Right cardiac atrium (tissue), 5 donors: ENCODE measurements around the gene MFF. TPM values are rescaled to one million over a fixed set of nuclear protein-coding genes. Genes with fewer than 3 reads are reported as not detected.
A peak's percentile ranks its signal among the peaks of the same experiment; 100 is the strongest.

Experiments
- ATAC-seq, 2 donors: fragments of 200-7000 bp; cut with Tn5 transposase; one replicate each; pipeline versions ENCODE4 v1.8.0 to v1.9.1; 2020; ENCODE audit warnings: moderate library complexity in 2 of 2, mild to moderate bottlenecking in 1 of 2
- DNase-seq, 3 donors: peaks; one replicate each; pipeline ENCODE4 v3.0.0-alpha.2; 2020
- H3K27ac ChIP-seq: one replicate; pipeline ENCODE4 v1.5.1; 2013; ENCODE audit warnings: mild to moderate bottlenecking, low read length, control low read depth, moderate library complexity
- H3K27me3 ChIP-seq: one replicate; pipeline ENCODE4 v1.6.1; 2013; ENCODE audit not compliant: control insufficient read depth, insufficient read depth
- H3K4me1 ChIP-seq: one replicate; pipeline ENCODE4 v1.6.1; 2013; ENCODE audit warnings: low read length; ENCODE audit not compliant: control insufficient read depth, insufficient read depth
- H3K4me3 ChIP-seq: one replicate; pipeline ENCODE4 v1.5.1; 2013; ENCODE audit warnings: low read length, control low read depth
- H3K9me3 ChIP-seq: one replicate; pipeline ENCODE4 v1.6.1; 2013; ENCODE audit warnings: low read length; ENCODE audit not compliant: control insufficient read depth
- WGBS: extraction: QIAGEN DNeasy Blood & Tissue Kit; methylation state at CpG from one replicate; pipeline ENCODE4 v1.1.7; 2013; 5-methylcytosine and 5-hydroxymethylcytosine counted together
- intact Hi-C, 4 donors: fragments of 100-400 bp; cut with DNase I; formaldehyde crosslinking; loops; one replicate each; pipeline versions ENCODE4 v1.11.0 to v1.14.0; 2022 to 2023
- polyA plus RNA-seq: library from polyadenylated mRNA; stranded (reverse); fragments of 200-250 nt; gene quantifications from one replicate; pipeline ENCODE4 v1.2.3, GENCODE V29; 2013
- total RNA-seq, 4 donors: library from RNA; stranded (reverse); fragmentation: NEBNext Ultra II Directional; extraction: Animal tissue kit (Norgen Biotek cat#: 25700); gene quantifications; one replicate each; pipeline ENCODE4 v1.2.1, GENCODE V29; 2021
- donor health status: healthy with polysubstance abuse.
- donor health status: DM: no; HTN: yes; CAD: no.
- donor health status: DM: no; HTN: no; CAD: no.
- donor health status: DM: no; HTN: yes; CAD: no; lungs with severe emphysema.
- donor health status: DM: yes; HTN: yes; CAD: no.

MFF gene
- total and polyA plus RNA-seq, 5 donors: 73.9 to 96.5 (median 83.5) TPM

GRCh38 chr2:227390468-227391256 lies 65.6 kb downstream of the MFF start:
- H3K9me3 ChIP-seq: no peaks in the 10 kb centered on the region
- H3K27ac ChIP-seq: no peak overlapping the region
- H3K27me3 ChIP-seq: no peaks in the 10 kb centered on the region
- no peak for ATAC-seq
- H3K4me3 ChIP-seq: no peak overlapping the region
- DNase-seq: no peak
- no peaks in the 10 kb centered on the region for H3K4me1 ChIP-seq
- 82% methylated on average over 17 of the region's 17 CpGs for WGBS
- intact Hi-C loops: no loop called here

DNA sequence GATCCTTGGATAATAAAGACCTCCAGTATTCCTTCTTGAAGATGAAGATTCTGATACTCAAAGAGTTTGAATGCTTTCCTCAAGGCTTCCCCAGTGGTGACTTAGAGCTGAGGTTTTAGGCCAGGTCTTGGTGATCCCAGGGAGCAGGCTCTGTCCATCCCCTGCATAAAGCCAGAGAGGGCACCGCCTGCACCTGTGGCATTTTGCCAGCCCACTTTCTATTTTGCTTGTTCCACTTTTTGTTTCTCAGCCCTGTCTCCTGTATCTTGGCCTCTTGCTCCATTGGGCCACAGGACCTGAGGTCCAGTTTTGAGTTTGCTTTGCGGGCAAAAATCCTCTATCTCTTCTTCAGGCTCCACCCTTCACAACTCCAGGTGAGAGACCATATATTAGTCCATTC lies 69.3 kb downstream of the MFF start:
- no peak overlapping the region for H3K27ac ChIP-seq
- H3K4me3 ChIP-seq: no peak overlapping the region
- DNase-seq: no peak
- intact Hi-C loops: no loop called here
- no peaks in the 10 kb centered on the region for H3K4me1 ChIP-seq
- 50% methylated on average over 2 of the region's 2 CpGs for WGBS
- H3K9me3 ChIP-seq: no peaks in the 10 kb centered on the region
- no peak for ATAC-seq
- H3K27me3 ChIP-seq: no peaks in the 10 kb centered on the region

DNA sequence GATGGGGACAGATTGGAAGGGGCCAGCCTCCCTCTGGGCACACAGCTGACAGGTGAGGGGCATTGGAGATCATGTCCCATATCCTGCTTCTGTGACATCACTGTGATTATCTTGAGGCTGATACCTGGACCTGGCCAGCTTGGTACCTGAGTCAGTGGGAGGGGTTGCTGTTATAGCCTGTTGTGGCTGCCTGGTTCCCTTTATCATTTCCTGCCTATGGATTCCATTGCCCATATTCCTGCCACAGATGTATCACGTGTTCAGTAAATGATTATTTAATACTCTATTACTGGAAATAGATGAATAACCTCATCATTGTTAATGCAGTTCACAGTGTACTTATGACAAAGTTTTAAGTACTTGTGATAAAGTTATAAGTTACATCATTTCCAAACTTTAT lies 70.5 kb downstream of the MFF start:
- intact Hi-C loops: no loop called here
- WGBS: 64% methylated on average over 1 of the region's 1 CpG

GRCh38 chr2:227397562-227397961 lies 72.5 kb downstream of the MFF start:
- DNase-seq: no peak
- no peaks in the 10 kb centered on the region for H3K9me3 ChIP-seq
- WGBS: 62% methylated on average over 4 of the region's 4 CpGs
- H3K27ac ChIP-seq: no peak overlapping the region
- intact Hi-C loops: no loop called here
- H3K27me3 ChIP-seq: no peaks in the 10 kb centered on the region
- no peak overlapping the region for H3K4me3 ChIP-seq
- no peak for ATAC-seq
- no peaks in the 10 kb centered on the region for H3K4me1 ChIP-seq

More for the DNA sequence above, 70.5 kb downstream of the MFF start:
- ATAC-seq (no peak), DNase-seq (no peak)
- H3K4me3 ChIP-seq: no peak overlapping the region
- H3K27me3 ChIP-seq: no peaks in the 10 kb centered on the region
- no peak overlapping the region for H3K27ac ChIP-seq
- H3K4me1 ChIP-seq: no peaks in the 10 kb centered on the region
- no peaks in the 10 kb centered on the region for H3K9me3 ChIP-seq

DNA sequence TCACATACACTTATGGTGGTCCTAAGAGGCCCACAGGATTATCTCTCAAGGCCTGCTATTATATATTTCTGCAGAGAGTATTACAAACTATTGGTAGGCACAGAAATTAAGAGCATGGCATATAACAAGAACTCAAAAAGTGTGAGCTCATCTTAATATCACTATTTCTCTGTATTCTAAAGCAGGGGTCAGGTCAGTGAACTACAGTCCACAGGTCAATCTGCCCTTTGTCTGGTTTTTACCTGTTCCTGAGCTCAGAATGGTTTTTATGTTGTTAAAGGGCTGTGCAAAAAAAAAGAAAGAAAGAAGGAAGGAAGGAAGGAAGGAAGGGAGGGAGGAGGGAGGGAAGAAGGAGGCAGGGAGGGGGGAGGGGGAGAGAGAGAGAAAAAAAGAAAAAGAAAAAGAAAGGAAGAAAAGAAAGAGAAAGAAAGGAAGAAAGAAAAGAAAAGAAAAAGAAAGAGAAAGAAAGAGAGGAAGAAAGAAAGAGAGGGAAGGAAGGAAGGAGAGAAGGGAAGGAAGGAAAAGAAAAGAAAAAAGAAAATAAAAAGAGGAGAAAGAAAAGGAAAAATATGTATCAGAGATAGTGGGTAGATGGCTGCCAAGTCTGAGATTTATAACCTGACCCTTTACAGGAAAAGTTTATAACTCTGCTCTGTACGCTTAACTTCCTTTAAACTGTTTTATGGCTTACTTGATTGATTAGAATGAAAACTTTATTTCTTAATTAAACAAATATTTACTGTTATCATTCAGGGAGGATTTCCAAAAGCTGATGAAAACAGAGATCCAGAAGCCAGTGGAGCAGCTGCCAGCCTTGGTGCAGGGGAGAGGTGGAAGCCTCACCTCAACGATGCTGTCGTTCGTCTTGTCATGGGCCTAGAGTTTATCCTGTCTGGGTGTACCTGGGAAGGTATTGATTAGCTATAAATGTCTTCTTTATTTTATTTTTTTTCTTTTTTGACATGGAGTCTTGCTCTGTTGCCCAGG lies 73.9 kb downstream of the MFF start:
- Histone ChIP-seq H3K4me3 (no peak overlapping the region), H3K4me1 (no peaks in the 10 kb centered on the region), H3K27ac (no peak overlapping the region), H3K27me3 (no peaks in the 10 kb centered on the region), H3K9me3 (no peaks in the 10 kb centered on the region)
- intact Hi-C loops: no loop called here
- no peak for DNase-seq
- WGBS: 66% methylated on average over 4 of the region's 4 CpGs
- ATAC-seq: no peak

DNA sequence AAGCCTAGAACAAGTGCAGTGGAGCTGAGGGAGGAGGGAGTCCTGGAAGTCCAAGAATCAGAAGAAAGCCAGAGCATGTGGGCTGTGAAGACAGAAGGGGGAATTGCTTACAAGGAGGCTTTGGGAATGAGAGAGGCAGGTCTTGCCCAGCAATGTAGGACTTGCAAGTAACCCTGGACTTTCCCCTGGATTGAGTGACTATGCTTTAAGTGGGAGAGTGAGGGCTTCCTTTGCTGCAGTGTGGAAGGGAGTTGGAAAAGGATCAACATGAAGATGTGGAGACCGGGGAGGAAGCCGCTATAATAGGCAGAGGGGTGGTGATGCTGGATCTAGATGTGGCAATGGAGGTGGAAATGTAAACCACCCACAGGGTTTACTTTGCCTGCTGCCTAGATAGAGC lies 76.5 kb downstream of the MFF start:
- Histone ChIP-seq H3K27ac (no peak overlapping the region), H3K4me3 (no peak overlapping the region), H3K27me3 (no peaks in the 10 kb centered on the region), H3K4me1 (no peaks in the 10 kb centered on the region), H3K9me3 (no peaks in the 10 kb centered on the region)
- intact Hi-C loops: loop anchor here in 2 of 4 donors (10.0 kb wide), 2 partner anchors 73 to 353 kb away; partner anchors contain the start of gene AGFG1 (in 2 of the 2)
- WGBS: 79% methylated on average over 2 of the region's 2 CpGs
- no peak for ATAC-seq
- DNase-seq: no peak

DNA sequence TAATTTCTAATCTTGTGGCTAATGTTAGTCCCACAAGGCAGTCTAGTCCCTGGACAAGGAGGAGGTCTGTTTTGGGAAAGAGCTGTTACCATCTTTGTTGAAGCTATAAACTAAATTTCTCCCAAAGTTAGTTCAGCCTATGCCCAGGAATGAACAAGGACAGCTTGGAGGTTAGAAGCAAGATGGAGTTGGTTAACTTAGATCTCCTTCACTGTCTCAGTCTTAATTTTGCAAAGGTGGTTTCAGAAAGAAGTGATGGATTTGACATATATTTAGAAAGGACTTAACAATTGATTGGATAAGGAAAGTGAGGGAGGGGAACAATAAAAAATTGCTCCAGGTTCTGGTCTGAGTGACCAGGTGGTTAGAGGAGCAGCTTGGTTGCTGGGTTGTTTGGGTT lies 77.3 kb downstream of the MFF start:
- H3K4me3 ChIP-seq: no peak overlapping the region
- DNase-seq (no peak), ATAC-seq (no peak)
- H3K27ac ChIP-seq: no peak overlapping the region
- H3K9me3 ChIP-seq: no peaks in the 10 kb centered on the region
- no peaks in the 10 kb centered on the region for H3K27me3 ChIP-seq
- intact Hi-C loops: loop anchor here in 2 of 4 donors (10.0 kb wide), 2 partner anchors 72 to 352 kb away; partner anchors contain the start of gene AGFG1 (in 2 of the 2)
- no peaks in the 10 kb centered on the region for H3K4me1 ChIP-seq

GRCh38 chr2:227402959-227403358 lies 77.9 kb downstream of the MFF start:
- intact Hi-C loops: loop anchor here in 2 of 4 donors (10.0 kb wide), 2 partner anchors 72 to 352 kb away; partner anchors contain the start of gene AGFG1 (in 2 of the 2)
- H3K4me1 ChIP-seq: peaks cover 2% of the 10 kb centered on the region

GRCh38 chr2:227404585-227405271 lies 79.7 kb downstream of the MFF start:
- 78% methylated on average over 4 of the region's 4 CpGs for WGBS
- H3K27ac ChIP-seq: no peak overlapping the region
- intact Hi-C loops: loop anchor here (5.0 to 10.0 kb wide), 3 partner anchors 70 to 363 kb away; partner anchors contain the start of gene AGFG1 (in 2 of the 4)

More at GRCh38 chr2:227402959-227403358, 77.9 kb downstream of the MFF start:
- Histone ChIP-seq H3K4me3 (no peak overlapping the region), H3K27me3 (no peaks in the 10 kb centered on the region), H3K9me3 (no peaks in the 10 kb centered on the region), H3K27ac (no peak overlapping the region)
- no peak for DNase-seq
- 57% methylated on average over 4 of the region's 4 CpGs for WGBS
- ATAC-seq: no peak

GRCh38 chr2:227406177-227407031 lies 81.4 kb downstream of the MFF start:
- no peak overlapping the region for H3K4me3 ChIP-seq
- peak overlapping the region; percentile 89 for H3K27ac ChIP-seq
- WGBS: 6% methylated on average over 7 of the region's 7 CpGs
- peaks cover 2% of the 10 kb centered on the region for H3K4me1 ChIP-seq
- intact Hi-C loops: loop anchor here (5.0 to 10.0 kb wide), 3 partner anchors 68 to 361 kb away; partner anchors contain the start of gene AGFG1 (in 2 of the 4)
- peak; percentile 61 to 80 (median 62) for DNase-seq
- H3K9me3 ChIP-seq: no peaks in the 10 kb centered on the region
- ATAC-seq: peak; percentile 94 to 97
- no peaks in the 10 kb centered on the region for H3K27me3 ChIP-seq

More at GRCh38 chr2:227404585-227405271, 79.7 kb downstream of the MFF start:
- H3K4me3 ChIP-seq: no peak overlapping the region
- no peaks in the 10 kb centered on the region for H3K9me3 ChIP-seq
- DNase-seq: no peak
- no peaks in the 10 kb centered on the region for H3K27me3 ChIP-seq
- H3K4me1 ChIP-seq: peaks cover 2% of the 10 kb centered on the region
- ATAC-seq: no peak
